H9 (cell line): ENCODE results near the gene RYR3. TPM values are rescaled to one million over a fixed set of nuclear protein-coding genes. Genes with fewer than 3 reads are reported as not detected.

ENCODE experiments used
- DNase-seq: peaks from one replicate; pipeline ENCODE4 v3.0.0-alpha.2; 2017
- H2AFZ ChIP-seq: one replicate; pipeline ENCODE4 v1.6.1; 2013; ENCODE audit warnings: mild to moderate bottlenecking, low read length, control low read depth, moderate library complexity
- H2AK5ac ChIP-seq: 2 replicates; pipeline ENCODE4 v1.6.1; 2013; ENCODE audit warnings: low read length, control low read depth, mixed read lengths; ENCODE audit not compliant: insufficient read length
- H2BK120ac ChIP-seq: one replicate; pipeline ENCODE4 v1.6.1; 2013; ENCODE audit warnings: low read depth, mild to moderate bottlenecking, low read length, control low read depth, inconsistent platforms; ENCODE audit not compliant: poor library complexity, severe bottlenecking
- H2BK12ac ChIP-seq: 2 replicates; pipeline ENCODE4 v1.6.1; 2013; ENCODE audit warnings: low read length, control low read depth, mixed read lengths, low read depth; ENCODE audit not compliant: insufficient read length
- H2BK15ac ChIP-seq: 2 replicates; pipeline ENCODE4 v1.6.1; 2013; ENCODE audit warnings: low read depth, low read length, control low read depth
- H2BK20ac ChIP-seq: one replicate; pipeline ENCODE4 v1.6.1; 2013; ENCODE audit warnings: low read depth, mild to moderate bottlenecking, low read length, control low read depth, inconsistent platforms; ENCODE audit not compliant: poor library complexity, severe bottlenecking
- H2BK5ac ChIP-seq: 2 replicates; pipeline ENCODE4 v1.6.1; 2013; ENCODE audit warnings: low read length, control low read depth, mixed read lengths; ENCODE audit not compliant: insufficient read length
- H3K14ac ChIP-seq: 2 replicates; pipeline ENCODE4 v1.6.1; 2013; ENCODE audit warnings: low read length, control low read depth; ENCODE audit not compliant: insufficient read depth
- H3K18ac ChIP-seq: 2 replicates; pipeline ENCODE4 v1.6.1; 2013; ENCODE audit warnings: low read depth, mild to moderate bottlenecking, mixed read lengths, low read length, control low read depth; ENCODE audit not compliant: insufficient read length
- H3K23ac ChIP-seq: 2 replicates; pipeline ENCODE4 v1.6.1; 2013; ENCODE audit warnings: low read length, control low read depth, mixed read lengths, low read depth; ENCODE audit not compliant: insufficient read length
- H3K23me2 ChIP-seq: 2 replicates; pipeline ENCODE4 v1.6.1; 2013; ENCODE audit warnings: low read depth, mild to moderate bottlenecking, mixed read lengths, low read length, control low read depth; ENCODE audit not compliant: insufficient read length, poor library complexity, severe bottlenecking
- H3K27ac ChIP-seq: 2 replicates; pipeline ENCODE4 v1.5.1; 2013; ENCODE audit warnings: low read length, control low read depth, mixed read lengths, low read depth; ENCODE audit not compliant: insufficient read length
- H3K27me3 ChIP-seq: 2 replicates; pipeline ENCODE4 v1.6.1; 2013; ENCODE audit warnings: low read length, control low read depth, inconsistent platforms; ENCODE audit not compliant: insufficient read depth
- H3K4ac ChIP-seq: 2 replicates; pipeline ENCODE4 v1.6.1; 2013; ENCODE audit warnings: low read depth, mild to moderate bottlenecking, control low read depth, inconsistent platforms, low read length, moderate library complexity
- H3K4me1 ChIP-seq: 2 replicates; pipeline ENCODE4 v1.6.1; 2013; ENCODE audit warnings: low read length, control low read depth, inconsistent platforms; ENCODE audit not compliant: insufficient read depth
- H3K4me2 ChIP-seq: 2 replicates; pipeline ENCODE4 v1.6.1; 2013; ENCODE audit warnings: low read length, control low read depth, mixed read lengths; ENCODE audit not compliant: insufficient read length, insufficient read depth
- H3K56ac ChIP-seq: 2 replicates; pipeline ENCODE4 v1.6.1; 2013; ENCODE audit warnings: low read depth, mild to moderate bottlenecking, mixed read lengths, low read length, control low read depth; ENCODE audit not compliant: insufficient read length
- H3K79me1 ChIP-seq: 2 replicates; pipeline ENCODE4 v1.6.1; 2013; ENCODE audit warnings: low read depth, mild to moderate bottlenecking, moderate library complexity, low read length, control low read depth, inconsistent platforms; ENCODE audit not compliant: insufficient read depth, poor library complexity, severe bottlenecking
- H3K79me2 ChIP-seq: 2 replicates; pipeline ENCODE4 v1.6.1; 2013; ENCODE audit warnings: low read length, control low read depth, inconsistent platforms; ENCODE audit not compliant: insufficient read depth
- H3K9ac ChIP-seq: 2 replicates; pipeline ENCODE4 v1.6.1; 2013; ENCODE audit warnings: low read length, control low read depth, mixed read lengths; ENCODE audit not compliant: insufficient read length; ENCODE audit errors: extremely low read depth
- H3K9me3 ChIP-seq: one replicate; pipeline ENCODE4 v1.6.1; 2013; ENCODE audit warnings: low read depth, low read length, inconsistent platforms; ENCODE audit not compliant: control insufficient read depth
- H3T11ph ChIP-seq: one replicate; pipeline ENCODE4 v1.6.1; 2013; ENCODE audit warnings: mild to moderate bottlenecking, low read length, control low read depth, inconsistent platforms
- H4K20me1 ChIP-seq: one replicate; pipeline ENCODE4 v1.6.1; 2013; ENCODE audit not compliant: control insufficient read depth, insufficient read length, insufficient read depth
- H4K5ac ChIP-seq: 2 replicates; pipeline ENCODE4 v1.6.1; 2013; ENCODE audit warnings: low read depth, mild to moderate bottlenecking, mixed read lengths, low read length, control low read depth; ENCODE audit not compliant: insufficient read length
- H4K8ac ChIP-seq: replicated peaks from 2 replicates; pipeline ENCODE4 v1.6.1; 2013; ENCODE audit warnings: low read length, control low read depth, mixed read lengths, low read depth; ENCODE audit not compliant: insufficient read length
- H4K91ac ChIP-seq: 2 replicates; pipeline ENCODE4 v1.6.1; 2013; ENCODE audit warnings: low read depth, mild to moderate bottlenecking, moderate library complexity, mixed read lengths, low read length, control low read depth; ENCODE audit not compliant: insufficient read length
- H3K27ac Mint-ChIP-seq, 3 experiments: 2 replicates in 2 of 3; 3 replicates in 1 of 3; pipeline ENCODE4 v1.8.0; 2020 to 2021; ENCODE audit warnings: mixed read lengths in 3 of 3, mild to moderate bottlenecking in 1 of 3, moderate library complexity in 1 of 3
- H3K27me3 Mint-ChIP-seq: 2 replicates; pipeline ENCODE4 v1.8.0; 2021; ENCODE audit warnings: low read depth, mild to moderate bottlenecking, moderate library complexity, mixed read lengths
- H3K36me3 Mint-ChIP-seq, 3 experiments: 2 replicates in 2 of 3; 3 replicates in 1 of 3; pipeline ENCODE4 v1.8.0; 2020 to 2021; ENCODE audit warnings: low read depth in 3 of 3, mixed read lengths in 3 of 3; ENCODE audit not compliant: insufficient read depth in 1 of 3
- H3K4me1 Mint-ChIP-seq, 2 experiments: 2 replicates each; pipeline ENCODE4 v1.8.0; 2020; ENCODE audit warnings: mixed read lengths in 2 of 2
- H3K4me3 Mint-ChIP-seq, 2 experiments: 2 replicates in 1 of 2; 3 replicates in 1 of 2; pipeline ENCODE4 v1.8.0; 2020 to 2021; ENCODE audit warnings: mild to moderate bottlenecking in 2 of 2, mixed read lengths in 2 of 2, moderate library complexity in 1 of 2
- H3K9me3 Mint-ChIP-seq, 2 experiments: 2 replicates in 1 of 2; 3 replicates in 1 of 2; pipeline ENCODE4 v1.8.0; 2020; ENCODE audit warnings: mild to moderate bottlenecking in 2 of 2, mixed read lengths in 2 of 2, moderate library complexity in 1 of 2
- WGBS: extraction: QIAGEN DNeasy Blood & Tissue Kit; methylation state at CpG from one replicate; pipeline ENCODE4 v1.1.7; 2013; ENCODE audit warnings: missing lambda C conversion rate, low lambda C conversion rate, mixed read lengths; ENCODE audit not compliant: insufficient read length; ENCODE audit errors: extremely low coverage; 5-methylcytosine and 5-hydroxymethylcytosine counted together
- total RNA-seq: library from RNA; stranded (reverse); gene quantifications from 2 replicates; pipeline ENCODE4 v1.2.1, GENCODE V29; 2021
- TF ChIP-seq, protein P1 (sequence below): fragments of 200-600 bp; sonication (generic); conservative IDR thresholded peaks from 3 replicates; pipeline ENCODE4 v1.8.0; 2021; ENCODE audit warnings: antibody characterized with exemption, mild to moderate bottlenecking

Gene RYR3
- total RNA-seq, 1 experiment from 2014 or later: 0.85 TPM

DNA sequence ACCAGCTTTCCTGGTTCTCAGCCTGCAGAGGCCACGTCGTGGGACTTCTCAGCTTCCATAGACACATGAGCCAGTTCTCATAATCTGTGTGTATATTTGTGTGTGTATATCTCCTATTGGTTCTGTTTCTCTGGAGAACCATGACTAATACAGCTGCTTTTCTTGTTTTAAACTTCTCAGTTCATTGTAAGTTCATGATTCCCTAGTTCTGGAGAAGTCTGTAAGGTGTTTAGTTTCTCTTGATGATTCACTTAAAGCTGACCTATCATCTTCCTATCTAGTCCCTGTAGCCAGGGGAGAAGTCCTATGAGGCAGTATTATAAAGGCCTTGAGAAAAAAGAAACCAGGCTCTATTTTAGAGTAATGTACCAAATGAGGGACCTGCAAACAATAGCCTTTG lies 147.7 kb downstream of the RYR3 start:
- Histone ChIP-seq H3K14ac (no peak overlapping the region), H3K4me1 (peaks cover 2% of the 10 kb centered on the region; the same call in 1 of the 2 replicates), H3K79me1 (no peaks in the 10 kb centered on the region), H3K27me3 (no peaks in the 10 kb centered on the region), H3K9me3 (no peaks in the 10 kb centered on the region), H2BK20ac (no peak overlapping the region), H2BK5ac (no peak overlapping the region), H4K20me1 (no peaks in the 10 kb centered on the region), H3K18ac (no peak overlapping the region), H3K9ac (no peak overlapping the region), H4K5ac (no peak overlapping the region), H4K91ac (no peak overlapping the region), H3K56ac (no peak overlapping the region), H3K4ac (no peak overlapping the region), H3K4me2 (no peak overlapping the region), H2BK15ac (no peak overlapping the region), H4K8ac (no peak overlapping the region), H2BK12ac (no peak overlapping the region), H2AFZ (no peak overlapping the region), H3K23me2 (no peaks in the 10 kb centered on the region), H2BK120ac (no peak overlapping the region), H3K27ac (no peak overlapping the region), H3T11ph (no peak overlapping the region), H3K23ac (no peak overlapping the region), H3K79me2 (no peaks in the 10 kb centered on the region), H2AK5ac (no peak overlapping the region)
- Mint-ChIP-seq H3K27ac (no peak overlapping the region), H3K9me3 (no peaks in the 10 kb centered on the region; a peak in 1 of 5 replicates), H3K36me3 (no peaks in the 10 kb centered on the region), H3K4me3 (no peak overlapping the region), H3K27me3 (peaks cover 3% of the 10 kb centered on the region), H3K4me1 (peaks cover 6 to 9% of the 10 kb centered on the region in 2 experiments)
- TF ChIP-seq, protein P1, sequence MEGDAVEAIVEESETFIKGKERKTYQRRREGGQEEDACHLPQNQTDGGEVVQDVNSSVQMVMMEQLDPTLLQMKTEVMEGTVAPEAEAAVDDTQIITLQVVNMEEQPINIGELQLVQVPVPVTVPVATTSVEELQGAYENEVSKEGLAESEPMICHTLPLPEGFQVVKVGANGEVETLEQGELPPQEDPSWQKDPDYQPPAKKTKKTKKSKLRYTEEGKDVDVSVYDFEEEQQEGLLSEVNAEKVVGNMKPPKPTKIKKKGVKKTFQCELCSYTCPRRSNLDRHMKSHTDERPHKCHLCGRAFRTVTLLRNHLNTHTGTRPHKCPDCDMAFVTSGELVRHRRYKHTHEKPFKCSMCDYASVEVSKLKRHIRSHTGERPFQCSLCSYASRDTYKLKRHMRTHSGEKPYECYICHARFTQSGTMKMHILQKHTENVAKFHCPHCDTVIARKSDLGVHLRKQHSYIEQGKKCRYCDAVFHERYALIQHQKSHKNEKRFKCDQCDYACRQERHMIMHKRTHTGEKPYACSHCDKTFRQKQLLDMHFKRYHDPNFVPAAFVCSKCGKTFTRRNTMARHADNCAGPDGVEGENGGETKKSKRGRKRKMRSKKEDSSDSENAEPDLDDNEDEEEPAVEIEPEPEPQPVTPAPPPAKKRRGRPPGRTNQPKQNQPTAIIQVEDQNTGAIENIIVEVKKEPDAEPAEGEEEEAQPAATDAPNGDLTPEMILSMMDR: no peak
- no peak for DNase-seq
- no CpG with 5 or more reads among the region's 2 CpGs for WGBS
